Activated CD8-positive, alpha-beta memory T cell treated with anti-CD3 and anti-CD28 coated beads for 48 hours (primary cell): ENCODE data around the gene SVOP.

ENCODE experiments used
- DNase-seq, 3 experiments: peaks; one replicate each; pipeline ENCODE4 v3.0.0-alpha.2; 2020; ENCODE audit warnings: low read depth in 2 of 3, low spot score in 2 of 3

Gene SVOP

DNA sequence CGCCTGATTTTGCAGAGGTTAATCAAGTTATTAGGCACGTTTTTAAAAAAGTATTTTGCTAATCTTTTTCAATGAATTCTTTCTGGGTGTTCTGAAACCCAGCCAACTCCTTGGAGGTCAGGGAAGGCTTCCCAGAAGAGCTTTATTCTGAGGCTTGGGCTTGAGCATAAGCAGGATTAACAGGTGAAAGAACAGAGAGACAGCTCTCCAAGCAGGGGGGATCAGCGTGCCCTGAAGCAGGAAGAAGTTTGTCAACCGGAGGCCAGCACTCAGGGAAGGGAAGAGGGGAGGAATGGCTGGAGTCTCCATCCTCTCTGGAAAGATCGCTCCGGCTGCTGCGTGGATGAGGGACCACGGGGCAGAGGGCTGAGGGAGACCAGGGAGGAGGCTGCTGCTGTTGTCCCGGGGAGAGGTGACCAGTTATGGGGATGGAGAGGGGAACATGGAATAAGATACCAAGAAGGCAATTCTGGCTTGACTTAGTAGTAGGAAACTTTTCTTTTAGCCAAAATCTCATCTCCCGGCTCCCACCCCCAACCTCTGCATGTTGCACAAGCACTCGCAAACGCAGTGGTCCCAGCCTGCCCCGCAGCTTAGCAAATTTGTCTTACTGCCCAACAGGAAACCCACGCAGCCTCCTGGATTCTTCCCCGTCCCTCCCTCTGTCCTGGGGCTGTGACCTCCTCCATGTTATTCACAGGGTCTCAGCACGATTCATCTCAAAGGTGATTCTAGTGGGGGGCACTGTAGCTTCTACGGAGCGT lies 162.4 kb downstream of the SVOP start:
- DNase-seq = no peak
